Liver (tissue), 9 donors: ENCODE results near the gene FAAP100. TPM values are rescaled to one million over a fixed set of nuclear protein-coding genes. Genes with fewer than 3 reads are reported as not detected.

Source experiments
- DNase-seq: peaks from one replicate; pipeline ENCODE4 v3.0.0-alpha.2; 2017; ENCODE audit warnings: low spot score
- H3K27ac ChIP-seq, 2 donors: one replicate each; pipeline ENCODE4 v1.7.0; 2013; ENCODE audit warnings: inconsistent platforms in 2 of 2, low read length in 2 of 2, control low read depth in 1 of 2, low read depth in 1 of 2, mild to moderate bottlenecking in 1 of 2
- H3K27me3 ChIP-seq, 4 donors: one replicate each; pipeline versions ENCODE4 v1.6.1 to v1.7.0; 2013; ENCODE audit warnings: low read length in 3 of 4, inconsistent platforms in 1 of 4, mild to moderate bottlenecking in 1 of 4, moderate library complexity in 1 of 4; ENCODE audit not compliant: control insufficient read depth in 4 of 4, insufficient read depth in 4 of 4
- H3K36me3 ChIP-seq, 4 donors: one replicate each; pipeline versions ENCODE4 v1.6.1 to v1.7.0; 2013; ENCODE audit warnings: low read length in 3 of 4, mild to moderate bottlenecking in 3 of 4, low read depth in 1 of 4, moderate library complexity in 1 of 4; ENCODE audit not compliant: control insufficient read depth in 4 of 4, insufficient read depth in 3 of 4
- H3K4me1 ChIP-seq, 4 donors: one replicate each; pipeline versions ENCODE4 v1.6.1 to v1.7.0; 2013; ENCODE audit warnings: low read length in 3 of 4, mild to moderate bottlenecking in 3 of 4, moderate library complexity in 1 of 4; ENCODE audit not compliant: control insufficient read depth in 4 of 4, insufficient read depth in 4 of 4
- H3K4me3 ChIP-seq, 3 donors: one replicate each; pipeline versions ENCODE4 v1.6.1 to v1.7.0; 2013; ENCODE audit warnings: low read length in 3 of 3, control low read depth in 1 of 3, low read depth in 1 of 3, mild to moderate bottlenecking in 1 of 3
- H3K9ac ChIP-seq, 2 donors: one replicate each; pipeline ENCODE4 v1.7.0; 2013; ENCODE audit warnings: low read length in 2 of 2, mild to moderate bottlenecking in 2 of 2, moderate library complexity in 2 of 2, control low read depth in 1 of 2, low read depth in 1 of 2
- H3K9me3 ChIP-seq, 4 donors: one replicate each; pipeline versions ENCODE4 v1.6.1 to v1.7.0; 2013; ENCODE audit warnings: low read length in 3 of 4; ENCODE audit not compliant: control insufficient read depth in 4 of 4
- EGR1 ChIP-seq, 2 donors: IDR thresholded peaks; 2 replicates each; pipeline ENCODE4 v1.6.1; 2016 to 2018; ENCODE audit warnings: antibody characterized with exemption in 2 of 2, low read depth in 2 of 2
- FOXA1 ChIP-seq: IDR thresholded peaks from 2 replicates; pipeline ENCODE4 v1.6.1; 2016; ENCODE audit warnings: antibody characterized with exemption
- FOXA2 ChIP-seq: IDR thresholded peaks from 2 replicates; pipeline ENCODE4 v1.6.1; 2016; ENCODE audit warnings: antibody characterized with exemption
- GABPA ChIP-seq, 2 donors: IDR thresholded peaks in 1 of 2; conservative IDR thresholded peaks in 1 of 2; 2 replicates each; pipeline ENCODE4 v1.6.1; 2016; ENCODE audit warnings: antibody characterized with exemption in 2 of 2, mild to moderate bottlenecking in 1 of 2, moderate library complexity in 1 of 2
- HNF4A ChIP-seq, 2 donors: conservative IDR thresholded peaks; 2 replicates each; pipeline ENCODE4 v1.6.1; 2016; ENCODE audit warnings: antibody characterized with exemption in 2 of 2, mild to moderate bottlenecking in 2 of 2
- HNF4G ChIP-seq: IDR thresholded peaks from 2 replicates; pipeline ENCODE4 v1.6.1; 2016; ENCODE audit warnings: antibody characterized with exemption
- JUND ChIP-seq, 2 donors: IDR thresholded peaks; 2 replicates each; pipeline ENCODE4 v1.6.1; 2016; ENCODE audit warnings: antibody characterized with exemption in 2 of 2
- NR2F2 ChIP-seq: IDR thresholded peaks from 2 replicates; pipeline ENCODE4 v1.6.1; 2016; ENCODE audit warnings: antibody characterized with exemption
- RAD21 ChIP-seq, 2 donors: IDR thresholded peaks; 2 replicates each; pipeline ENCODE4 v1.6.1; 2016; ENCODE audit warnings: antibody characterized with exemption in 2 of 2, mild to moderate bottlenecking in 2 of 2
- RXRA ChIP-seq, 2 donors: IDR thresholded peaks; 2 replicates each; pipeline ENCODE4 v1.6.1; 2017 to 2018; ENCODE audit warnings: antibody characterized with exemption in 2 of 2, mild to moderate bottlenecking in 1 of 2
- SP1 ChIP-seq: IDR thresholded peaks from 2 replicates; pipeline ENCODE4 v1.6.1; 2018; ENCODE audit warnings: antibody characterized with exemption, mild to moderate bottlenecking
- TAF1 ChIP-seq: conservative IDR thresholded peaks from 2 replicates; pipeline ENCODE4 v1.6.1; 2016; ENCODE audit warnings: antibody characterized with exemption, mild to moderate bottlenecking
- YY1 ChIP-seq: IDR thresholded peaks from 2 replicates; pipeline ENCODE4 v1.6.1; 2016; ENCODE audit warnings: antibody characterized with exemption, mild to moderate bottlenecking
- WGBS: extraction: QIAGEN DNeasy Blood & Tissue Kit; methylation state at CpG from one replicate; pipeline ENCODE4 v1.1.7; 2013; 5-methylcytosine and 5-hydroxymethylcytosine counted together
- polyA plus RNA-seq, 2 donors: library from polyadenylated mRNA; stranded (reverse) in 1 of 2; unstranded in 1 of 2; fragments of 200-250 nt in 1 of 2; fragments of >200 nt in 1 of 2; fragmentation: Nextera tagmentation in 1 of 2; extraction: Ambion mirVana in 1 of 2; gene quantifications; one replicate each; pipeline versions ENCODE4 v1.2.1 to v1.2.3, GENCODE V29; 2013 to 2015
- total RNA-seq, 2 donors: library from RNA; depleted of rRNA; stranded (reverse); fragments of >200 nt; gene quantifications; one replicate each; pipeline ENCODE4 v1.2.3, GENCODE V29; 2014
- TF ChIP-seq, protein P1 (sequence below): IDR thresholded peaks from 2 replicates; pipeline ENCODE4 v1.6.1; 2016; ENCODE audit warnings: antibody characterized with exemption
- TF ChIP-seq, protein P2 (sequence below): IDR thresholded peaks from 2 replicates; pipeline ENCODE4 v1.6.1; 2016; ENCODE audit warnings: antibody characterized with exemption
- TF ChIP-seq, protein P3 (sequence below): IDR thresholded peaks from 2 replicates; pipeline ENCODE4 v1.6.1; 2016; ENCODE audit warnings: antibody characterized with exemption, mild to moderate bottlenecking
- TF ChIP-seq, protein P4 (sequence below): IDR thresholded peaks from 2 replicates; pipeline ENCODE4 v1.6.1; 2016; ENCODE audit warnings: antibody characterized with exemption
- TF ChIP-seq, protein P5 (sequence below): fragments of 150-350 bp; IDR thresholded peaks from 2 replicates; pipeline ENCODE4 v1.5.1; 2017; ENCODE audit warnings: improper control_type of control experiment, low read depth, low read length; ENCODE audit not compliant: missing input control
- donor health status: healthy.
- donor health status: healthy.
- donor health status: healthy.
- donor health status: healthy.
- donor health status: healthy.

FAAP100 gene
- total and polyA plus RNA-seq, 4 donors: 8.1 to 14.7 (median 9.7) TPM

DNA sequence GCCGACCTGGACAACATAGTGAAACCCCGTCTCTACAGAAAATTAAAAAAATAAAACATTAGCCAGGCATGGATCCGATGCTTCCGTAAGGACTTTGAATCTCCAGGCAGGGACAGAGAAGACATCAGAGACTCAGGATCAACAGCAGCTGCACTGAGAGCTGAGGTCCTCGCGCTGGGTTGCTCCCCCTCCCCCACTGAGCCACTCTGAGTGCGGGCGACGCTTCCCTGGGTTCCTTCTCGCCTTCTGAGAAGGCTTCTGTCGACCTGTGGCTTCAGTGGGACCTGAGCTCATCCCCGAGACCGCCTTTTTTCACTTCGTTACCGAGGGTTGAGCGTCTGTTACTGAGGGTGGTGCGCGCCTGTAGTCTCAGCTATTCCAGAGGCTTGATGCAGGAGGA, 60.0 kb downstream of the FAAP100 start:
- no peak overlapping the region for H3K4me3 ChIP-seq
- WGBS: 68% methylated on average over 18 of the region's 18 CpGs
- H3K36me3 ChIP-seq: no peaks in the 10 kb centered on the region
- DNase-seq: no peak
- H3K27me3 ChIP-seq: no peaks in the 10 kb centered on the region
- no peaks in the 10 kb centered on the region for H3K9me3 ChIP-seq
- H3K9ac ChIP-seq: no peak overlapping the region
- TF ChIP-seq, protein P1, sequence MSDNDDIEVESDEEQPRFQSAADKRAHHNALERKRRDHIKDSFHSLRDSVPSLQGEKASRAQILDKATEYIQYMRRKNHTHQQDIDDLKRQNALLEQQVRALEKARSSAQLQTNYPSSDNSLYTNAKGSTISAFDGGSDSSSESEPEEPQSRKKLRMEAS: no peak
- TF ChIP-seq RXRA (IDR thresholded peaks at IDR 0.05): no peak
- TF ChIP-seq EGR1 (IDR thresholded peaks at IDR 0.05; ENCODE audit: low read depth in 2 of 2): no peak
- no peak for TF ChIP-seq TAF1
- TF ChIP-seq FOXA2: no peak
- TF ChIP-seq JUND (IDR thresholded peaks at IDR 0.05): no peak
- TF ChIP-seq GABPA (IDR thresholded peaks at IDR 0.05 in 1 of 2, conservative IDR thresholded peaks at IDR 0.05 in 1 of 2): no peak
- TF ChIP-seq FOXA1: no peak
- TF ChIP-seq, protein P2, sequence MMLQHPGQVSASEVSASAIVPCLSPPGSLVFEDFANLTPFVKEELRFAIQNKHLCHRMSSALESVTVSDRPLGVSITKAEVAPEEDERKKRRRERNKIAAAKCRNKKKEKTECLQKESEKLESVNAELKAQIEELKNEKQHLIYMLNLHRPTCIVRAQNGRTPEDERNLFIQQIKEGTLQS: no peak
- no peak for TF ChIP-seq YY1
- TF ChIP-seq, protein P3, sequence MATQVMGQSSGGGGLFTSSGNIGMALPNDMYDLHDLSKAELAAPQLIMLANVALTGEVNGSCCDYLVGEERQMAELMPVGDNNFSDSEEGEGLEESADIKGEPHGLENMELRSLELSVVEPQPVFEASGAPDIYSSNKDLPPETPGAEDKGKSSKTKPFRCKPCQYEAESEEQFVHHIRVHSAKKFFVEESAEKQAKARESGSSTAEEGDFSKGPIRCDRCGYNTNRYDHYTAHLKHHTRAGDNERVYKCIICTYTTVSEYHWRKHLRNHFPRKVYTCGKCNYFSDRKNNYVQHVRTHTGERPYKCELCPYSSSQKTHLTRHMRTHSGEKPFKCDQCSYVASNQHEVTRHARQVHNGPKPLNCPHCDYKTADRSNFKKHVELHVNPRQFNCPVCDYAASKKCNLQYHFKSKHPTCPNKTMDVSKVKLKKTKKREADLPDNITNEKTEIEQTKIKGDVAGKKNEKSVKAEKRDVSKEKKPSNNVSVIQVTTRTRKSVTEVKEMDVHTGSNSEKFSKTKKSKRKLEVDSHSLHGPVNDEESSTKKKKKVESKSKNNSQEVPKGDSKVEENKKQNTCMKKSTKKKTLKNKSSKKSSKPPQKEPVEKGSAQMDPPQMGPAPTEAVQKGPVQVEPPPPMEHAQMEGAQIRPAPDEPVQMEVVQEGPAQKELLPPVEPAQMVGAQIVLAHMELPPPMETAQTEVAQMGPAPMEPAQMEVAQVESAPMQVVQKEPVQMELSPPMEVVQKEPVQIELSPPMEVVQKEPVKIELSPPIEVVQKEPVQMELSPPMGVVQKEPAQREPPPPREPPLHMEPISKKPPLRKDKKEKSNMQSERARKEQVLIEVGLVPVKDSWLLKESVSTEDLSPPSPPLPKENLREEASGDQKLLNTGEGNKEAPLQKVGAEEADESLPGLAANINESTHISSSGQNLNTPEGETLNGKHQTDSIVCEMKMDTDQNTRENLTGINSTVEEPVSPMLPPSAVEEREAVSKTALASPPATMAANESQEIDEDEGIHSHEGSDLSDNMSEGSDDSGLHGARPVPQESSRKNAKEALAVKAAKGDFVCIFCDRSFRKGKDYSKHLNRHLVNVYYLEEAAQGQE: no peak
- TF ChIP-seq NR2F2: no peak
- no peak for TF ChIP-seq RAD21 (IDR thresholded peaks at IDR 0.05)
- no peak overlapping the region for H3K27ac ChIP-seq
- peaks cover 3 to 8% (median 5%) of the 10 kb centered on the region in 4 donors for H3K4me1 ChIP-seq

DNA sequence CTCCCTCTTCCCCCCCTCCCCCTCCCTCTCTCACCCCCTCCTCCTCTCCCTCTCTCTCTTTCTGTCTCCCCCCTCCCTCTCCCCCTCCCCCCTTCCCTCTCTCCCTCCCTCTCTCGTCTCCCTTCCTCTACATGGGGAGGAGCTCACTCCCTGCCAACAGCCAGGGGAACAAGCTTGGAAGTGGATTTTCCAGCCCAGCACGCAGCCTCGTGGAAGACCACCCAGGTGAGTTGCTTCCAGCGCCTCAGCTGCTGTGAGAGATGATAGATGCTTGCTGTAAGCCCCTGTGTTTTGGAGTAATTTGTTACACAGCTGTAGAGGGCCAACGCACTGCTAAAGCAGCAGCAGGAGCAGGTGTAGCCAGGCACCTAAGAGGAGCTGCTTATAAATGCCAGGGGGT, 60.4 kb downstream of the FAAP100 start:
- DNase-seq: no peak
- Histone ChIP-seq H3K4me3 (no peak overlapping the region), H3K27me3 (no peaks in the 10 kb centered on the region), H3K9ac (no peak overlapping the region), H3K4me1 (peaks cover 3 to 8% (median 5%) of the 10 kb centered on the region in 4 donors), H3K9me3 (no peaks in the 10 kb centered on the region), H3K36me3 (no peaks in the 10 kb centered on the region), H3K27ac (no peak overlapping the region)
- TF ChIP-seq TAF1 (no peak), EGR1 (IDR thresholded peaks at IDR 0.05; ENCODE audit: low read depth in 2 of 2) (no peak), FOXA2 (no peak), JUND (IDR thresholded peaks at IDR 0.05) (no peak), RXRA (IDR thresholded peaks at IDR 0.05) (no peak), HNF4G (no peak), FOXA1 (no peak), YY1 (no peak), GABPA (IDR thresholded peaks at IDR 0.05 in 1 of 2, conservative IDR thresholded peaks at IDR 0.05 in 1 of 2) (no peak), SP1 (no peak), NR2F2 (no peak), RAD21 (IDR thresholded peaks at IDR 0.05) (no peak), HNF4A (conservative IDR thresholded peaks at IDR 0.05) (no peak)
- TF ChIP-seq, protein P4, sequence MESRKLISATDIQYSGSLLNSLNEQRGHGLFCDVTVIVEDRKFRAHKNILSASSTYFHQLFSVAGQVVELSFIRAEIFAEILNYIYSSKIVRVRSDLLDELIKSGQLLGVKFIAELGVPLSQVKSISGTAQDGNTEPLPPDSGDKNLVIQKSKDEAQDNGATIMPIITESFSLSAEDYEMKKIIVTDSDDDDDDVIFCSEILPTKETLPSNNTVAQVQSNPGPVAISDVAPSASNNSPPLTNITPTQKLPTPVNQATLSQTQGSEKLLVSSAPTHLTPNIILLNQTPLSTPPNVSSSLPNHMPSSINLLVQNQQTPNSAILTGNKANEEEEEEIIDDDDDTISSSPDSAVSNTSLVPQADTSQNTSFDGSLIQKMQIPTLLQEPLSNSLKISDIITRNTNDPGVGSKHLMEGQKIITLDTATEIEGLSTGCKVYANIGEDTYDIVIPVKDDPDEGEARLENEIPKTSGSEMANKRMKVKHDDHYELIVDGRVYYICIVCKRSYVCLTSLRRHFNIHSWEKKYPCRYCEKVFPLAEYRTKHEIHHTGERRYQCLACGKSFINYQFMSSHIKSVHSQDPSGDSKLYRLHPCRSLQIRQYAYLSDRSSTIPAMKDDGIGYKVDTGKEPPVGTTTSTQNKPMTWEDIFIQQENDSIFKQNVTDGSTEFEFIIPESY: no peak
- TF ChIP-seq, protein P3: no peak
- TF ChIP-seq, protein P1: no peak
- TF ChIP-seq, protein P2: no peak
- TF ChIP-seq, protein P5, sequence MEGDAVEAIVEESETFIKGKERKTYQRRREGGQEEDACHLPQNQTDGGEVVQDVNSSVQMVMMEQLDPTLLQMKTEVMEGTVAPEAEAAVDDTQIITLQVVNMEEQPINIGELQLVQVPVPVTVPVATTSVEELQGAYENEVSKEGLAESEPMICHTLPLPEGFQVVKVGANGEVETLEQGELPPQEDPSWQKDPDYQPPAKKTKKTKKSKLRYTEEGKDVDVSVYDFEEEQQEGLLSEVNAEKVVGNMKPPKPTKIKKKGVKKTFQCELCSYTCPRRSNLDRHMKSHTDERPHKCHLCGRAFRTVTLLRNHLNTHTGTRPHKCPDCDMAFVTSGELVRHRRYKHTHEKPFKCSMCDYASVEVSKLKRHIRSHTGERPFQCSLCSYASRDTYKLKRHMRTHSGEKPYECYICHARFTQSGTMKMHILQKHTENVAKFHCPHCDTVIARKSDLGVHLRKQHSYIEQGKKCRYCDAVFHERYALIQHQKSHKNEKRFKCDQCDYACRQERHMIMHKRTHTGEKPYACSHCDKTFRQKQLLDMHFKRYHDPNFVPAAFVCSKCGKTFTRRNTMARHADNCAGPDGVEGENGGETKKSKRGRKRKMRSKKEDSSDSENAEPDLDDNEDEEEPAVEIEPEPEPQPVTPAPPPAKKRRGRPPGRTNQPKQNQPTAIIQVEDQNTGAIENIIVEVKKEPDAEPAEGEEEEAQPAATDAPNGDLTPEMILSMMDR: no peak
- 37% methylated on average over 5 of the region's 5 CpGs for WGBS
